WTC11 (cell line): Measurements from ENCODE around the gene PLXNA2. TPM values are rescaled to one million over a fixed set of nuclear protein-coding genes. Genes with fewer than 3 reads are reported as not detected.

Source experiments
- ATAC-seq: fragments of 200-7000 bp; cut with Tn5 transposase; 2 replicates; pipeline ENCODE4 v1.10.0; 2021; ENCODE audit warnings: mild to moderate bottlenecking, moderate library complexity
- CTCF ChIA-PET: fragments of 300-600 bp; sonication (Branson Sonifier 250); formaldehyde crosslinking; loops from one replicate; lab custom pipeline; 2021; ENCODE audit warnings: antibody characterized with exemption; lab: Charles Lee
- POLR2A ChIA-PET: fragments of 350-600 bp; sonication (Branson Sonifier 250); formaldehyde crosslinking; loops from one replicate; lab custom pipeline; 2021; ENCODE audit warnings: antibody characterized with exemption; lab: Charles Lee
- DNase-seq: peaks from one replicate; pipeline ENCODE4 v3.0.0; 2021; ENCODE audit warnings: low spot score
- H3K27ac Mint-ChIP-seq: 2 replicates; pipeline ENCODE4 v1.8.0; 2021; ENCODE audit warnings: mixed read lengths
- H3K27me3 Mint-ChIP-seq: 2 replicates; pipeline ENCODE4 v1.8.0; 2021; ENCODE audit warnings: low read depth, mild to moderate bottlenecking, moderate library complexity, mixed read lengths
- H3K36me3 Mint-ChIP-seq: 2 replicates; pipeline ENCODE4 v1.8.0; 2021; ENCODE audit warnings: mixed read lengths
- H3K4me1 Mint-ChIP-seq: 2 replicates; pipeline ENCODE4 v1.8.0; 2022; ENCODE audit warnings: mixed read lengths
- H3K4me3 Mint-ChIP-seq: 2 replicates; pipeline ENCODE4 v1.8.0; 2021; ENCODE audit warnings: mild to moderate bottlenecking, moderate library complexity, mixed read lengths
- H3K9me3 Mint-ChIP-seq: 2 replicates; pipeline ENCODE4 v1.8.0; 2021; ENCODE audit warnings: mixed read lengths
- ATF1 ChIP-seq: sonication (generic); formaldehyde crosslinking; IDR thresholded peaks from 2 replicates; pipeline ENCODE4 v1.8.1; 2023; ENCODE audit warnings: mild to moderate bottlenecking, moderate library complexity, missing genetic modification reagents
- ATF2 ChIP-seq: sonication (generic); formaldehyde crosslinking; IDR thresholded peaks from 2 replicates; pipeline ENCODE4 v1.8.1; 2022; ENCODE audit warnings: low read depth, missing genetic modification reagents, borderline replicate concordance
- CDX4 ChIP-seq: fragments of 250-450 bp; sonication (Bioruptor Pico); IDR thresholded peaks from 2 replicates; pipeline ENCODE4 v1.9.0; 2021; ENCODE audit warnings: moderate library complexity, mild to moderate bottlenecking, inconsistent platforms, borderline replicate concordance
- E2F4 ChIP-seq: sonication (generic); formaldehyde crosslinking; IDR thresholded peaks from 2 replicates; pipeline ENCODE4 v1.8.1; 2022; ENCODE audit warnings: low read depth, mild to moderate bottlenecking, moderate library complexity, missing genetic modification reagents, borderline replicate concordance
- HMGA2 ChIP-seq: fragments of 250-450 bp; sonication (Bioruptor Pico); IDR thresholded peaks from 2 replicates; pipeline ENCODE4 v1.4.0; 2021; ENCODE audit warnings: mild to moderate bottlenecking, moderate library complexity
- IRF1 ChIP-seq: sonication (generic); formaldehyde crosslinking; IDR thresholded peaks from 2 replicates; pipeline ENCODE4 v1.8.0; 2023; ENCODE audit warnings: missing genetic modification reagents
- OVOL2 ChIP-seq: fragments of 250-450 bp; sonication (Bioruptor Pico); IDR thresholded peaks from 2 replicates; pipeline ENCODE4 v1.9.0; 2021; ENCODE audit warnings: mild to moderate bottlenecking, borderline replicate concordance
- PRRX2 ChIP-seq: fragments of 250-450 bp; sonication (Bioruptor Pico); IDR thresholded peaks from 2 replicates; pipeline ENCODE4 v1.8.0; 2021; ENCODE audit warnings: mild to moderate bottlenecking
- TEAD1 ChIP-seq: sonication (generic); formaldehyde crosslinking; IDR thresholded peaks from 2 replicates; pipeline ENCODE4 v1.8.0; 2022; ENCODE audit warnings: mild to moderate bottlenecking, missing genetic modification reagents
- USF1 ChIP-seq: sonication (generic); formaldehyde crosslinking; IDR thresholded peaks from 2 replicates; pipeline ENCODE4 v1.8.0; 2022; ENCODE audit warnings: mild to moderate bottlenecking, missing genetic modification reagents
- ZBTB43 ChIP-seq: sonication (generic); formaldehyde crosslinking; IDR thresholded peaks from 2 replicates; pipeline ENCODE4 v1.8.1; 2023; ENCODE audit warnings: mild to moderate bottlenecking, missing genetic modification reagents
- ZMAT4 ChIP-seq: fragments of 250-450 bp; sonication (Bioruptor Pico); IDR thresholded peaks from 2 replicates; pipeline ENCODE4 v1.9.0; 2021; ENCODE audit warnings: mild to moderate bottlenecking
- ZNF121 ChIP-seq: sonication (generic); formaldehyde crosslinking; IDR thresholded peaks from 2 replicates; pipeline ENCODE4 v1.8.0; 2023; ENCODE audit warnings: missing genetic modification reagents
- ZNF219 ChIP-seq: sonication (generic); formaldehyde crosslinking; IDR thresholded peaks from 2 replicates; pipeline ENCODE4 v1.8.0; 2023; ENCODE audit warnings: missing genetic modification reagents, mild to moderate bottlenecking, borderline replicate concordance
- ZNF263 ChIP-seq: sonication (generic); formaldehyde crosslinking; IDR thresholded peaks from 2 replicates; pipeline ENCODE4 v1.8.1; 2022; ENCODE audit warnings: low read depth, mild to moderate bottlenecking, moderate library complexity, missing genetic modification reagents
- ZNF317 ChIP-seq: sonication (generic); formaldehyde crosslinking; IDR thresholded peaks from 2 replicates; pipeline ENCODE4 v1.8.1; 2023; ENCODE audit warnings: low read depth, mild to moderate bottlenecking, moderate library complexity, missing genetic modification reagents, borderline replicate concordance
- ZSCAN18 ChIP-seq: fragments of 250-450 bp; sonication (Bioruptor Pico); IDR thresholded peaks from 2 replicates; pipeline ENCODE4 v2.1.2; 2022; ENCODE audit warnings: mild to moderate bottlenecking, moderate library complexity
- total RNA-seq: library from RNA; stranded (reverse); gene quantifications from 3 replicates; pipeline ENCODE4 v1.2.3, GENCODE V29; 2021

Gene PLXNA2
- total RNA-seq, 1 experiment from 2014 or later, result 4.2 TPM

- no peak for TF ChIP-seq E2F4
- no peak for TF ChIP-seq ZMAT4 (CRISPR knock-in tag)
- no peak for TF ChIP-seq HMGA2 (CRISPR knock-in tag)
- TF ChIP-seq ZBTB43 (CRISPR knock-in tag), result no peak
- TF ChIP-seq, all 79 proteins: peak for 0
Measured at GRCh38 chr1:208042041-208042615, 202.1 kb downstream of the PLXNA2 start (continued).

GRCh38 chr1:208041505-208041904 lies 202.7 kb downstream of the PLXNA2 start:
- POLR2A ChIA-PET, result interaction anchor here (1.0 kb wide), 1 partner anchor 137 kb away, joined by 3 read pairs; no protein-coding TSS in a partner anchor
- CTCF ChIA-PET, result interaction anchor here (0.6 to 5.3 kb wide), 14 partner anchors 14 to 210 kb away, joined by 3 to 36 read pairs (median 4); no protein-coding TSS in a partner anchor
- Mint-ChIP-seq H3K36me3 (no peaks in the 10 kb centered on the region), H3K4me1 (peaks cover 2% of the 10 kb centered on the region; the same call in 1 of the 2 replicates), H3K27ac (no peak overlapping the region), H3K4me3 (no peak overlapping the region)
- ATAC-seq, result no peak; the same call in 1 of the 2 replicates
- no peak for DNase-seq
- TF ChIP-seq ZNF121 (CRISPR knock-in tag) (no peak), OVOL2 (CRISPR knock-in tag) (no peak), ZNF219 (CRISPR knock-in tag) (no peak), TEAD1 (CRISPR knock-in tag) (no peak), E2F4 (no peak), CDX4 (CRISPR knock-in tag) (no peak), IRF1 (CRISPR knock-in tag) (no peak), ZNF263 (CRISPR knock-in tag) (no peak), USF1 (CRISPR knock-in tag) (no peak), ZSCAN18 (CRISPR knock-in tag) (no peak), ATF1 (CRISPR knock-in tag) (no peak), ATF2 (CRISPR knock-in tag) (no peak), ZNF317 (CRISPR knock-in tag) (no peak), PRRX2 (CRISPR knock-in tag) (no peak)
- TF ChIP-seq, all 79 proteins: peak for 0
- Mint-ChIP-seq H3K27me3 (no peaks in the 10 kb centered on the region), H3K9me3 (no peaks in the 10 kb centered on the region)
